HG03442 (cell line): Measurements from ENCODE around the gene AFMID.
"Not testable (repeated sequence)": the region's sequence is repeated elsewhere in the genome, so short reads cannot be mapped to it uniquely, and the experiment has no call there.

Source experiments
- ATAC-seq: cut with Tn5 transposase; IDR thresholded peaks from one replicate; pipeline ENCODE4 v1.9.1; 2021; ENCODE audit warnings: mild to moderate bottlenecking, moderate library complexity; ENCODE audit not compliant: unreplicated experiment

The AFMID gene

DNA sequence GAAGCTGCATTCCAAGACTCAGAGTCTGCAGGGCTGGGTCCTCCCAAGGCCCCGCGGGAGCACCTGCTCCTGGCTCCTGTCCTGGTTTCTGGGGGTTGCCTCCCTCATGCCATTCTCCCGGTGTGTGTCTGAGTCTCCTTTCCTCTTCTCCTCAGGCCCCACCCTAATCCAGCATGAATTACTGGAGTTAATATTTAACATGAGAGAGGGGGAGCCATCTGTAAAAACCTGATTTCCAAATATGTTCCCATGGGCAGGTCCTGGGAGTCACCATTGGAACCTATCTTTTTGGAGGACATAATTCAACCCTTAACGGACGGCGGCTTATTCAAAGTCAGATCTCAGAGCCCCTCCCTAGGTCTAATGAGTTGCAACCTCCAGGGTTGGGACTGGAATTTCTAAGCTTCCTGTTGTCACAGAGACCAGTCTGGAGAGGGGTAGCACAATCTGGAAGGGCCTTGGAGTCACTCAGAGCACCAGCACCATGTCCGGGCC lies 35.6 kb upstream of the AFMID start:
- ATAC-seq, result no peak

DNA sequence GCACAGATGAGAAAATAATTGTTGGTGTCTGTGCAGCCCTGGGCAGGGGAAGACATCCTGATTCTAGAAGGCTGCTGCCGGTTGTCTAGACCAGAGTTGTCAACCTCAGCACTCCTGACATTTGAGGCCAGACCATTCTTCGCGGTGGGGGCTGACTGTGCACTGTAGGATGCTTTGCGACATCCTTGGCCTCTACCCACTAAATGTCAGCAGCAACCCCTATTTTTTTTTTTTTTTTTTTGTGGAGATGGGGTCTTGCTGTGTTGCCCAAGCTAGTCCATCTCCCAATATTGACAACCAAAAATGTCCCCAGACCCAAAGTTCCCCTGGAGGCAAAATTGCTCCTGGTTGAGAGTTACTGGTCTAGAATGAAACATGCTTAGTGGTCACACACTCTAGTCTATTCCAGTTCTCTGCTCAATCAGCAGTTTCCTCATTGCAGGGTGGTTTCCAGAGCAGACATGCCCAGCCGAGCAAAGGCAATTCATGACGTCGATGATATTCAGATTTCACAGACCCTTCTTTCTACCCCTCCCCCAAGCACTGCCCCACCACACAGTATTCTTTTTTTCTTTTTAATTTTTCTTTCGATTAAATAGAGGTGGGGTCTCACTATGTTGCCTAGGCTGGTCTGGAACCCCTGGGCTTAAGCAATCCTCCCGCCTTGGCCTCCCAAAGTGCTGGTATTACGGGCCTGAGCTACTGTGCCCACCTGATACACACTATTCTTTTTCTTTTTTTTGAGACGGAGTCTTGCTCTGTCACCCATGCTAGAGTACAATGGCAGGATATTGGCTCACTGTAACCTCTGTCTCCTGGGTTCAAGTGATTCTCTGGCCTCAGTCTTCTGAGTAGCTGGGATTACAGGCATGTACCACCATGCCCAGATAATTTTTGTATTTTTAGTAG lies 32.0 kb upstream of the AFMID start:
- ATAC-seq, result no peak

DNA sequence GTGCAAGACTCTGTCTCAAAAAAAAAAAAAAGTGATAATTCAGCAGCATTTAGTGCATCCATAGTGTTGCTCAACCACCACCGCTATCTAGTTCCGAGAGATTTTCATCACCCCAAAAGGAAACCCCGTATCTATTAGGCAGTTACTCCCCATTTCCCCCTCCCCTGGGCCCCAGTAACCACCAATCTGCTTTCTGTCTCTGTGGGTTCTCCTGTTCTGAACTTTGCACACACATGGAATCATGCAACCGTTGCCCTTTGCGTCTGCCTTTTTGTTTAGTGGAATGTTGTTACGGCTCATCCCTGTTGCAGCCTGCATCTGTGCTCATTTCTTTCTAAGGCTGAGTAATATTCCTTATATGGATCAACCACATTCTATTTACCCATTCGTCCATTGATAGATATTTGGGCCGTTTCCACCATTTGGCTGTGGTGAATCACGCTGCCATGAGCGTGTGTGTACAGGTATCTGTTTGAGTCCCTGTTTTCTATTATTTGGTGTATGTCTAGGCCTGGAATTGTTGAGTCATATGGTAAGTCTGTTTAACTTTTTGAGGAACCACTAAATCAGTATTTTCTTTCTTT lies 27.5 kb upstream of the AFMID start:
- no peak for ATAC-seq

DNA sequence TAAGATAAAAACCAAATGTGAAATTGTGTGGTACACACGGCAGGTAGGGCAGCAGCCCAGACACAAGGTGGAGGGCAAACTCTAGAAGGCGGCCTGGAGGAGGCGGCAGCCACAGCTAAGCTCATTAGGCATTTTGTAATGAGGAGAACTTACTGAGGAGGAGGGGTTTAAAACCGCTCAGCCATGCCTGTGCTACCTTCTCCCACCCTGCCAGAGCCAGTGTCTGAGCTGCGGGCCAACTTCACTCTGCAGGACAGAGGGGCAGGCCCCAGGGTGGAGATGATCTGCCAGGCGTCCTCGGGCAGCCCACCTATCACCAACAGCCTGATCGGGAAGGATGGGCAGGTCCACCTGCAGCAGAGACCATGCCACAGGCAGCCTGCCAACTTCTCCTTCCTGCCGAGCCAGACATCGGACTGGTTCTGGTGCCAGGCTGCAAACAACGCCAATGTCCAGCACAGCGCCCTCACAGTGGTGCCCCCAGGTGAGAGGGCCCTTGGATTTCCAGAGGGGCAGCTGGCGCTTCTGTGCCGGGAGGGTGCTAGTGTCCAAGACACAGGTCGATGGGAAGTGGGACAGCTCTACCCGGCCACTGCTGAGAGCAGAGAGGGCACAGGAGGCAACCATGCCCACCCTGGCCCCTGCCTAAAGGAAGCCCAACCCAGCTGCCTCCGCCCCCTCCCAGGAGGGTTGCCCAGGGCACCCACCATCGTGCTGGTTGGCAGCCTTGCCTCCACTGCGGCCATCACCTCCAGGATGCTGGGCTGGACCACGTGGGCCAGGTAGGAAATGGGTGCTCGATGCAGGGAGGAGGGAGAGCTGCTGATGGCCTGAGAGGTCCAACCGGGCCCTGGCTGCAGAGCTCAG lies 23.0 kb upstream of the AFMID start:
- ATAC-seq, result no peak

DNA sequence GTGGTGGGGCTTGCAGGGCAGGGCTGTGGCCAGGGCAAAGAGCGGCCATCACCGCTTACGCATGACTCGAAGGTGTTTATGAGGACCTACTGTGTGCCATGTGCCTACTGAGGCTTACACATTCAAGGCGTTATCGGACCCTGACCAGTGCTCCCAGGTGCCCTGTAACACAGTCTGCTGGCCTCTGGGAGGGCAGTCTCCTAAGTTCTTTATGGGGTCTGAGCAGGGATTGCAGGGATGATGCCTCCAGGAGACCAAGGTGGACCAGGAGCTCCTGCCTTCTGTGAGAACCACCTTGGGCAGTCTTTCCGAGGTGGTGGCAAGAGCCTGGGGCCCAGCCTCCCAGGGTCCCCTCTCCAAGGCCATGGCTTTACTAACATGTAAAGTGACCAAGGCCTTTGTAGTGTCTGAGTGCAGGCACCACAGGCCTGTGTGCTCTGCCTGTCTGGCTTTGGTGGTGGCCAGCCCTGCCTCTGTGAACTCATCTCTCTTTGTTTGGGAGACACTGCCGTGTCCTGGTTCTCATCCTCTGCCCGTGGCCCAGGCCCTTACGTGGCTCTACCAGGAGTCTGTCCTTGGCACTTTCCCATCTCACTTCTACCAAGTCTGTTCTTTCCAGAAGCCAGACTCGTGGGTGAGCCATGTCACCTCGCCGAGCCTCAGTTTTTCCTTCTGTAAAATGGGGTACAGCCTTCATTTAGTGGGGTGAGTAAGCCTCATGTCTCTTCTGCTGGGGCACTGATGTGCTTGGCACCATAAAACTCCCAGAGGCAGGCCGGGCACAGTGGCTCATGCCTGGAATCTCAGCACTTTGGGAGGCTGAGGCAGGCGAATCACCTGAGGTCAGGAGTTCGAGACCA lies 22.2 kb upstream of the AFMID start:
- no peak for ATAC-seq

DNA sequence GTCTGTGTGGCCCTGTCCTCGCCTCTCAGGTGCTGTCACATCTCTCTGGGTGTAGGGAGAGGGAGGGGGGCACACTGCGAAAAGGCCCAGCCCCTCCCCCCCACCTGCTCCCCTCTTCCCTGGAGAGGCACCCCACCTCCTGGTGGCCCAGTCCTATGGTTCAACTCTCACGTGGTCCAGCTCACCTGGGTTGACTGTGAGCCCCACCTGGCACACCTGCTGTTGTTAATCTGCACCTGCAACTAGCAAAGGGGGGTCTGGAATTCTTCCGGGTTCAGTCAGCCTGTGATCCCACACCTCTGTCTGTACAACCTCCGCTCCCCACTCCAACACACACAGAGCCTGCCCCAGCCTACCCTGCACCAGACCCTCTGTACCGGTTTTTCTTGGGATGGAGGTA lies 20.7 kb upstream of the AFMID start:
- ATAC-seq, result no peak

DNA sequence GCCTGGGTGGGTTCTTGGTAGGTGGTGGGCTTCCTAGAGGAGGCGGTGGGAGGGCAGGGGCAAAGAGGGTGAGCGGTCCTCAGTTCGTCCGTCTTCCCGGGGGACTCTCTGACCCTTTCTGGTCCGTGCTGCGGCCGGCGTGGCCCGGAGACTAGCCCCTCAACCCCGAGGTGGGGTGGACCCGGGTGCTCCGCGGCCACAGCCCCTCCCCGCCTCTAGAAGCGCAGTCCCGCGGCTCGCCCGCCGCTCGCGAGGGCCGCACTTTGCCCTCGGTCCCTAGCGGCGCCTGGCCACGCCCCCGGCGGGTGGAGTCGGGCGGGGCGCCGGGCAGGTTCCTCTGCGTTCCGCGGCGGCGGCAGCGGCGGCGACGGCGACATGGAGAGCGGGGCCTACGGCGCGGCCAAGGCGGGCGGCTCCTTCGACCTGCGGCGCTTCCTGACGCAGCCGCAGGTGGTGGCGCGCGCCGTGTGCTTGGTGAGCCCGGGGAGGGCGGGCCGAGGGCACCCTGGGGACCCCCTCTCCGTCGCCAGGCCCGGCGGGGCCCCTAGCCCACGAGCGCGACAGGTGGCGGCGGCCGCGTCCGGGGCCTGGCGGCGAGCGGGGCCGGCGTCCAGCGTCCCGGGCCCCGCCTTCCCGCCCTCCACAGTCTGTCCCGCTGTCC lies 18.8 kb upstream of the AFMID start, which contains the start of gene SYNGR2:
SYNGR2 (plus strand) TSS at position 340 of the 661 bp plus-strand sequence; CDS start at position 376, 36 bp downstream.
- ATAC-seq, result peak; percentile 47

DNA sequence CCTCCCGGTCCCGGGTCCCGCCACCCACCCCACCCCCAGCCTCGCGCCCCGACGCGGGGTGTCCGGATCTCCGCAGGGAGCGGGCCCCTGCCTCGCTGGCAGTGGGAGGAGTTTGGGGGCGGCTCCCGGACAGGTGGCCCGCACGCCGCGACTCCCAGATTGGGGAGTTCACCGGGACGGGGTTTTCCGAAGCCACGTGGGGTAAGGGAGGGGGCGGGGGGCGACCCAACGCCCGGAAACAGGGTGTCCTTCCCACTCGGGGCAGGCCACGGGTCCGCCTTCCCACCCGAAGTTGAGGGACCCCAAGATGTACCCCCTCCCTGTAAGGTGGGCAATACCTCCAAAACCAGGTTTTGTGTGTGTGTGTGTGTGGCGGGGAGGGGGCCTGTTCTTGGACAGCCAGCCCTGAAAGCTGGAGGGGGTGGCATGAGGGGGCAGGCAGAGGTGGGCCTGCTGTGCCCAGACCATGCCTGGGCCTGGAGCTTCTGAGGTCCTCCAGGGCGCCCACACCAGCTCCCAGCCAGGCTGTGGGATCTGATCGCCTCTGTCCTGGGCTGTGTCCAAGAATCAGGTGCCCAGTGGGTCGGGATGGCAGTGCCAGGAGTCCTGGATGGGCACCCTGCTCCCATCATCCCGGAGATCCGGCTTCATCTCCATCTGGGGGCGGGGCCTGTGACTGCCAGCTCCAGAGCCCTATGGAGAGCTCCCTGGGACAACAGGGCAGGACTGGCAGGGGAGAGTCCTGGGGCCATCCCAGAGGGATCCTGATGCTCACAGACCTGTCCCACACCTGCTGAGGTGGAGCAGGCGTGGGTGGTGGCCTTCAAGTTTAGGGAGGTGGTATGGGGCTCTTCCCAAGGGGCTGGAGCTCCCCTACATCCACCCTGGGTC lies 18.0 kb upstream of the AFMID start:
- ATAC-seq, result peak; percentile 22

DNA sequence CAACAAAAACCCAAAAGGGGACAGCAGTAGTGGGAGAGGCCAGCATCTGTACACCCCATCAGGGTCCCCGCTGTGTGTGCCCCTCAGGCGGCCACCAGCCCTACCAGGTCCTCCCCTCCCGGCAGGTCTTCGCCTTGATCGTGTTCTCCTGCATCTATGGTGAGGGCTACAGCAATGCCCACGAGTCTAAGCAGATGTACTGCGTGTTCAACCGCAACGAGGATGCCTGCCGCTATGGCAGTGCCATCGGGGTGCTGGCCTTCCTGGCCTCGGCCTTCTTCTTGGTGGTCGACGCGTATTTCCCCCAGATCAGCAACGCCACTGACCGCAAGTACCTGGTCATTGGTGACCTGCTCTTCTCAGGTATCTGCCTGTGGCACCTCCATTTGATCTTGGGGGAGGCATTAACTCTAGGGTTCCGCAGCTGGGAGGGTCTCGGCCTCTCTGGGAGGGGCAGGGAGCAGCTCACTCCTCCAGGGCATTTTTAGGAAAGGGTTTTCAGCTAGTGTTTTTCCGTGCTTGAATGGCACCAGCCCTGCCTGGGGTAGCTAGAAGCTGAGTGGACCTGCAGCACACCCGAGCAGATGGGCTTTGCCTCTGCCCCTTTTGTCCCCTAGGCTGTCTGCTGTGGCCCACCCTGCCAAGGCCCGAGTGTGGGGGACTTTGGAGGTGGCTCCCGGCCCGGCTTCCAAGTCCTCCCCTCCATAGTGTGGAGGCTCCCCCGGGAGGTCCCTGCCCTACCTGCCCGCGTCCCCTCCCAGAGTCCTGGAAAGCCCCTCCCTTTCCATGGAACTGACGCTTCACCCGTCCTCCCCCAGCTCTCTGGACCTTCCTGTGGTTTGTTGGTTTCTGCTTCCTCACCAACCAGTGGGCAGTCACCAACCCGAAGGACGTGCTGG lies 16.2 kb upstream of the AFMID start:
- no peak for ATAC-seq

DNA sequence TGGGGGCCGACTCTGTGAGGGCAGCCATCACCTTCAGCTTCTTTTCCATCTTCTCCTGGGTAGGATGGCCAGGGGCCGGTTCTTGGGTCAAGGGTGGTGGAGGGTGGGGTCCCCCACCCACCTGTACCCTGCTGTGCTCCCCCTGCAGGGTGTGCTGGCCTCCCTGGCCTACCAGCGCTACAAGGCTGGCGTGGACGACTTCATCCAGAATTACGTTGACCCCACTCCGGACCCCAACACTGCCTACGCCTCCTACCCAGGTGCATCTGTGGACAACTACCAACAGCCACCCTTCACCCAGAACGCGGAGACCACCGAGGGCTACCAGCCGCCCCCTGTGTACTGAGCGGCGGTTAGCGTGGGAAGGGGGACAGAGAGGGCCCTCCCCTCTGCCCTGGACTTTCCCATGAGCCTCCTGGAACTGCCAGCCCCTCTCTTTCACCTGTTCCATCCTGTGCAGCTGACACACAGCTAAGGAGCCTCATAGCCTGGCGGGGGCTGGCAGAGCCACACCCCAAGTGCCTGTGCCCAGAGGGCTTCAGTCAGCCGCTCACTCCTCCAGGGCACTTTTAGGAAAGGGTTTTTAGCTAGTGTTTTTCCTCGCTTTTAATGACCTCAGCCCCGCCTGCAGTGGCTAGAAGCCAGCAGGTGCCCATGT lies 15.4 kb upstream of the AFMID start:
- not testable (repeated sequence) for ATAC-seq

DNA sequence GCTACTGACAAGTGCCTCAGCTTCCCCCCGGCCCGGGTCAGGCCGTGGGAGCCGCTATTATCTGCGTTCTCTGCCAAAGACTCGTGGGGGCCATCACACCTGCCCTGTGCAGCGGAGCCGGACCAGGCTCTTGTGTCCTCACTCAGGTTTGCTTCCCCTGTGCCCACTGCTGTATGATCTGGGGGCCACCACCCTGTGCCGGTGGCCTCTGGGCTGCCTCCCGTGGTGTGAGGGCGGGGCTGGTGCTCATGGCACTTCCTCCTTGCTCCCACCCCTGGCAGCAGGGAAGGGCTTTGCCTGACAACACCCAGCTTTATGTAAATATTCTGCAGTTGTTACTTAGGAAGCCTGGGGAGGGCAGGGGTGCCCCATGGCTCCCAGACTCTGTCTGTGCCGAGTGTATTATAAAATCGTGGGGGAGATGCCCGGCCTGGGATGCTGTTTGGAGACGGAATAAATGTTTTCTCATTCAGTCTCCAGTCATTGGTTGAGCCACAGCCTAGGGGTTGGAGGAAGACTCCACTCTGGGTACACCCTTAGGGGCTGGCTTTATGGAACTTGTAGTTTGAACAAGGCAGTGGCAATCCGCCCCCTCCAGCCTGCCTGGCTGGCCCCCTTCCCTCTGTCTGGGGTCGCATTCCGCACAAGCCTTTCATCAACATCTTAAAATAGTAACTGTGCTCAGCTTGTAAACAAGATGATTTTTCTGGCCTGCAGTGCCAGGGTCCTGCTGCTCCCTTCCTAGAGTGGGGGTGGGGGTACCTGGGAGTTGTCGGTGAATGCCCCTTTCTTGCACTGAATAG lies 14.7 kb upstream of the AFMID start:
- no peak for ATAC-seq

DNA sequence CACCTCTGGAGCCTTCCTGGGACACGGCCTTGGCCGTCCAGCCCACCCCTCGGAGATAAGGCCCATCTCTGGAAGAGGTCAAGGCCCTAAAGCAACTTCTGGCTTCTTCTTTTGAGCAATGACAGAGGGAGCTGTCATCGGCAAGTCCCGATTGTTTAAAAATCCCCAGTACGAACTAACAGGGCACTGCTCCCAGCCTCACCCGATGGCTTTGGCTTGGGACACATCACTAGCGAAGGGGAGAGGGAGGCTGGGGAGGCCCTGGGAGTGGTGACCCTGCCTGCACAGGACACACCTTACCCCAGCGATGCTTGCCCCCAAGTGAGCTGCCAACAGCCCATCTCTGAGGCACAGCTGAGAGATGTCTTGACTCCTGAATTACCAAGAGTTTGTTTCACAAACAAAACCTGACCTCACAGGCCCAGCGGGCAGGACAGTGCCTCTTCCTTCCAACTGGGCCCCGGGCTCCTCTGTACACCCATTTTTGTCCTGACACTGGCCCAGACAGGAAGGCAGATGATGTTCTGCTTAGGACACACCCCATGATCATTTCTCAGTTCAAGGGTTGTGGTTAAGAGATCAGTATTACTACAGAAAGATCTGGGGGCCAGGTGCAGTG lies 14.0 kb upstream of the AFMID start:
- ATAC-seq, result no peak

DNA sequence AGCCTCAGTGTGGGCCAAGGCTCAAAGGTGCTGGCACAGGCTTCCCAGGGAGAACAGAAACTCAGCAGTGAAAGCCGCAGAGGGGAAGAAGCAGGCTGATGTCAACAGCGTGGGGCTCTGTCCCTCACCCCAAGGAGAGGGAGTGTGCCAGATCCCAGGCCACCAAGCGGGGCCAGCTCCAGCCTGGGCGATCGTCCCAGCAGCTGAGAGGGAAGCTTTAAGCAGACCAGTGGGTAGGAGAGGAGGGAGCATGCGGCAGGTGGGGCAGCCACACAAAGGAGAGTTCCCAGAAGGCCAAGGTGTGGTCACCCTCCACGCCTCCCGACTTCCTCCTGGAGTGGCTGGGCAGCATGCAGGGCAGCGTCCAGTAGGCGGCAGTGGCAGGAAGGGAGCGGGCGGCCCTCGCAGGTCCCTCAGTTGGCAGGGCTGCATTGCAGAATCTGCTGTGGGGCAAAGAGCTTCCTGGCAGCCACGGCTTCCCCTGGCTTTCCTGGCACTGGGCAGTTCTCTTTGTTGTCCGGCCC lies 12.8 kb upstream of the AFMID start:
- no peak for ATAC-seq

DNA sequence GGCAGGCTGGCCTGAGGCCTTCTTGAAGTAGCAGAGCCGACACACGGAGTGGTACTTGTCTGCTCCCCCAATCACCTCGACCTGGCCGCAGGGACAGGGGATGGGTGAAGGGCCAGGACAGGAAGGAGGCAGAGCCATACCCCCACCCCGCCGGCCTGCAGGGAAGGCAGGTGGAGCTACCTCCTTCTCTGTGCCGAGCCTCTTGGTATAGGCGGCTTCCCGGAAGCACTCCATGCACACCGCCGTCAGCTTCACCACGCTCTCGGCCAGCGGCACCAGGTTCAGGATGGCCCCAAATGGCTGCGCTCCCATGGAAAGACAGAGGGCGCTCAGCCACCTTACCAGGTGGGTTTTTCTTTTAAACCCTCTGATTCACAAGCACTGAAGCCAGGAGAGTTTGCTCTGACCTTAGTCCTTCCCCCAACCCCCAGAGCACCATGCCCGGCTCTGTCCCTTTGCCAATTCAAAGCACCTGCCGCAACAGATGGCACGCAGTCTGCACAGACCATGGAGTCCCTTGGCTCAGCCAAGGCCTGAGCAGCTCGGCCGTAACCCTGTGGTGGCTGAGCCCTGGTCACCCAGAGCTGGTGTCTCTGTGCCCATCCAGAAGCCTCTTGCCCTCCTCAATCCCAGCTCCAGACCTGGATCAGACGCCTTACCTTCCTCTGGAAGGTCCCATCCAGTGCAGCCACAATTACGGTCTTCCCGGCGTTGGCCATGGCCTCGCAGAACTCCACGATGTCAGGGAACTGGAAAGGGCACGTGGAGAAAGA lies 12.1 kb upstream of the AFMID start:
- ATAC-seq, result no peak

DNA sequence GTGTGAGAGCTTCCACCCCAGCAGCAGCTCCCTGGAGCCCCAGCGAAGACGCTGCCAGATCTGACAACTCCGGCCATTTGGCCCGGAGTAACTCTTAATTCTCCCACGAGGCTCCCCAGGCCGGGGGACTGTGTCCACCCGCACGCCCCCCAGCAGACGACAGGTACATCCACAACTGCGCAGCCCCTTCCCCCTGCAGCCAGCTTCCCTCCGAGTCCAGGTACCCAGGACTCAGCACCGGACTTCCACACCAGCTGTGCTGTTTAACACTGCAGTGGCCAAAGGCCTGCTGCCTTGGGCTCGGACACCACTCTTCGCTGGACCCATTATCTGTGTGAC lies 11.6 kb upstream of the AFMID start:
- ATAC-seq, result no peak
